ENCODE results near the gene ASB4.
A peak's percentile ranks its signal among the peaks of the same experiment; 100 is the strongest.

Gene ASB4

GRCh38 chr7:95508780-95509179 is 23.0 kb downstream of the ASB4 start:
- DNase-seq (ENCODE audit: low read depth) = no peak
- H3K4me3 ChIP-seq (ENCODE audit: low read depth, low read length) = no peak overlapping the region
- TF ChIP-seq CTCF (IDR thresholded peaks at IDR 0.05; ENCODE audit: low read depth, low read length, missing control alignments) = no peak
- in situ Hi-C loops (cut with HindIII; ENCODE audit: low sequenced_read_pairs) = no loop called here

- peak; percentile 59 for DNase-seq (ENCODE audit: low read depth)
- in situ Hi-C loops (cut with HindIII; ENCODE audit: low sequenced_read_pairs) = no loop called here
- no peak for TF ChIP-seq CTCF (IDR thresholded peaks at IDR 0.05; ENCODE audit: low read depth, low read length, missing control alignments)
- H3K4me3 ChIP-seq (ENCODE audit: low read depth, low read length) = no peak overlapping the region
These were observed 23.5 kb downstream of the ASB4 start for GRCh38 chr7:95509199-95509598.

GRCh38 chr7:95511716-95512260 is 26.0 kb downstream of the ASB4 start:
- H3K4me3 ChIP-seq (ENCODE audit: low read depth, low read length) = no peak overlapping the region
- peak; percentile 85 for TF ChIP-seq CTCF (IDR thresholded peaks at IDR 0.05; ENCODE audit: low read depth, low read length, missing control alignments)
- in situ Hi-C loops (cut with HindIII; ENCODE audit: low sequenced_read_pairs) = no loop called here
- peak; percentile 53 for DNase-seq (ENCODE audit: low read depth)

GRCh38 chr7:95517458-95517857 is 31.7 kb downstream of the ASB4 start:
- DNase-seq (ENCODE audit: low read depth) = no peak
- no peak overlapping the region for H3K4me3 ChIP-seq (ENCODE audit: low read depth, low read length)
- in situ Hi-C loops (cut with HindIII; ENCODE audit: low sequenced_read_pairs) = no loop called here
- TF ChIP-seq CTCF (IDR thresholded peaks at IDR 0.05; ENCODE audit: low read depth, low read length, missing control alignments) = no peak

- no peak for TF ChIP-seq CTCF (IDR thresholded peaks at IDR 0.05; ENCODE audit: low read depth, low read length, missing control alignments)
- no peak overlapping the region for H3K4me3 ChIP-seq (ENCODE audit: low read depth, low read length)
- in situ Hi-C loops (cut with HindIII; ENCODE audit: low sequenced_read_pairs) = no loop called here
- DNase-seq (ENCODE audit: low read depth) = no peak
These were observed 32.1 kb downstream of the ASB4 start for GRCh38 chr7:95517870-95518269.

GRCh38 chr7:95520136-95520535 is 34.4 kb downstream of the ASB4 start:
- H3K4me3 ChIP-seq (ENCODE audit: low read depth, low read length) = no peak overlapping the region
- TF ChIP-seq CTCF (IDR thresholded peaks at IDR 0.05; ENCODE audit: low read depth, low read length, missing control alignments) = no peak
- in situ Hi-C loops (cut with HindIII; ENCODE audit: low sequenced_read_pairs) = loop anchor here (5.0 kb wide), 1 partner anchor 167 kb away; no protein-coding TSS in a partner anchor
- no peak for DNase-seq (ENCODE audit: low read depth)

Measured in astrocyte of the cerebellum (primary cell).